Measurements from ENCODE around the gene CITED4.

Gene CITED4

DNA sequence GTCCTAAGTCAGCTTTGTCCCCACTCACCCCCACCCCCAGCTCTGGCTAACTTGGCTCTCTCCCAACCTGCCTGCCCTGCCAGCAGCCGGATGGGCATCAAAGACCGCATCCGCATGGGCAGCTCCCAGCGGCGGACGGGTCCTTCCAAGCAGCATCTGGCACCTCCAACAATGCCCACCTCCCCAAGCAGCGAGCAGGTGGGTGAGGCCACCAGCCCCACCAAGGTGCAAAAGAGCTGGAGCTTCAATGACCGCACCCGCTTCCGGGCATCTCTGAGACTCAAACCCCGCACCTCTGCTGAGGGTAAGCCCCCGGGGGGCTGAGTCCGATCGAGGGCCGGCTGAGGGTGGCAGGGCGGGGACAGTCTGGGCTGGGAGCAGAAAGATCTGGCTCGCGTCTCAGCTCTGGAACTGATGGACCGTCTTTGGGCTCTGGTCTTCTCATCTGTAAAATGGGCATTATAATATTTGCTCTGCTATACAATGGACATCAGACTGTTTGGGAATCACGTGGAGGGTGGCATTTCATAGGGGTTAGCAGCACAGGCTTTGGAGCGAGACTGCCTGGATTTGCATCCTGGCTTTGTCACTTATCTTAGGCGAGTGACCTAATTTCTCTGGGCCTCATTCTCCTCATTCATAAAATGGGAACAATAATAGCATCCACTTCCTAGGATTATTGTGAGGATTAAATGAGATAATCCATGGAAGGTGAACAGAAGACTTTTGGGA lies 31.0 kb downstream of the CITED4 start:
- DNase-seq = no peak

DNA sequence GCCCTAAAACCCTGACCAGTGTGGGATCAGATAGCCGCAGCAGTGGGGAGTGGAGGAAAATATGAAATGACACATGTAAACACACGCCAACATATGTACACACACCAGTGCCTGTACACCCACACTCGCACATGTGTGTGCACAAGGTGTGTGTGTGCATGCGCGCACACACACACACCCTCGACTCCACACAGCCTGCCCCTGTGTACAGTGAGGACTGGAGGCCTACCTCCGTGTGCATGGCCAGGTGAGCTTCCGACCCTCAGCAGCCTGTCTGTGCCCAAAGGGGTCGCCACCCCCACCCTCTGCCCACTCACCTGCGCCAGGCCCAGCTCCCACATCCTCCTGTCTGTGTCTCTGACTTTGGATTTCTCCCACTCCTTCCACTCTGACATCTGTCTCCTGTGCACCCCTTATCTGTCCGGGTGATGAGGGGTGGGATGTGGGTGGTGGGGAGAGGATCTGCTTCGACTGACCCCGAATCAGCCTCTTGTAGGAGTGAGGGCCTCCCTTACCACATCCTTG lies 31.7 kb downstream of the CITED4 start:
- no peak for DNase-seq

GRCh38 chr1:40829631-40830245 lies 32.4 kb downstream of the CITED4 start:
- DNase-seq = no peak

DNA sequence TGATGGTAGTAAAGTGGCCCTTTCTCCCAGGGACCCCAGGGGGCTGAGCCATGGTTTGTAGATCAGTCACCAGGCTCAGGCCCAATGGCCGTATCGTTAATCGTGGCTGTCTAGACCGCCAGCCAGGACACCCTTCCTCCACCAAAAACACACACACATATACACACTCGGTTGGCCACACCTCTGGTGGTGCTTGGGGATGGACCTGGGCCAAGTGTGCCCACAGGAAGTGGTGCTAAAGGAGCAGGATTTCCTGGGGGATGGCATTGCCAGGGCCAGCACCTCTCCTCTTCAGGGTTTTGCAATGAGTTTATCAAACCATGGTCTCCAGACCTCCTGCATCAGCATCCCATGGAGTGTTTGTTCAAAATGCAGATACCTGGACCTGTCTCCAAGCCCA lies 36.2 kb downstream of the CITED4 start:
- no peak for DNase-seq

- no peak for DNase-seq
These were observed 36.8 kb downstream of the CITED4 start for GRCh38 chr1:40825435-40825788.

DNA sequence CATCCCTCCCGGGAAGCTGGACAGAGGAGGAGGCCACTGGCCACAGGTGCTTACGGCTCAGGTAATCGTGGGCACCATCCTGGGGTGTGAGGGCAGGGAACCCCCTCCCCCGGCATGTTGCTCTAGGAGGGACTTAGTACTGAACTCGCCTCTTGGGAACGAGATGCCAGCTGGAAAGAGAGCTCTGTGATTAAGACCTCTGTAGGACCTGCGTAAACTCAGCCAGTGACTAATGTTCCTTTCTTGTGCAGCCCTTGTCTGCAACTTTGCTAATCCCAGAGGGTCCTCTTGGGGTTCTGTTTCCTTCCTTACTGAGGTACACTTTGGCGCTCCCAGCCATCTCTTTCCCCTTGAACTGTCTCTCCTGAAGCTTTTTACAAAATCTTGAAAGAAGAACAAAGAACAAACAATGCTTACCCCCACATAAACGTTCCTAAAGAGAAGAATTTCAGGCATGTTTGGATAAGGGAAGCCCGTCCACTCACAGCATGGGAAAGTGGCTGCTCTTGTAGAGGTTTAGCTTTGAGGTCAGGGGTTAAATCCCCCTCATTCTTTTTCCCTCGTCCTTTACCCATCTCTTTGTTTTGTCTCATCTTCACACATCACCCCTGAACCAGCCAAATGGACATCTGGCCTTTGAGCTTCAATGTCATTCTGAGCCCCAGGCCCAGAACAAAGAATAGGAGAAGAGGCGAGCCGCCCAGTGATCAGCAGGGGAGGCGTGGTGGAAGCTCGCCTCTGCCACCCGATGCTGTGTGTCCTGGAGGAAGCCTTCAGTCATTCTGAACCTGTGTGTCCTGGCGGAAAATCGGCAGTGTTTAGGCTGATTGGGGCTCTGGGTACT lies 37.4 kb downstream of the CITED4 start:
- no peak for DNase-seq

DNA sequence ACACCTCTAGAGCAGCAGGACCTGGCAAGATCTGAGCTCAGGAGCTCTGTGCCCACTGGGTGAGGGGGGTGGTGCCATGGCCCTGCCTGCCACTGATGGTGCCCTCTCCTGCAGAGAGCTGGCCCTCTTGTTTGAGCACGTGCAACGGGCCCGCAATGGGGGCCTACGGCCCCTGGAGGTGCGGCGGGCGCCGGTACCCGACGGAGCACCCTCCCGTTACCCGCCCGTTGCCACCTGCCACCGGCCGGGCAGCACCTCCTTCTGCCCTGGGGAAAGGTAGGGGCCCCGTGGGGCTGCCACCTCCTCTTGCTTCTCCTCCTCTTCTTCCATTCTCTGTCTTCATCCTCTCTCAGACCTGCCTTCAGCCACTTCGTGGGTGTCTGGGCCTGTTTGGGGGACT lies 38.2 kb downstream of the CITED4 start:
- no peak for DNase-seq

GRCh38 chr1:40823345-40823744 lies 38.8 kb downstream of the CITED4 start:
- no peak for DNase-seq

GRCh38 chr1:40822890-40823289 lies 39.3 kb downstream of the CITED4 start:
- no peak for DNase-seq

GRCh38 chr1:40820911-40821693 lies 41.1 kb downstream of the CITED4 start:
- no peak for DNase-seq

- DNase-seq = no peak
These were observed 41.8 kb downstream of the CITED4 start for GRCh38 chr1:40820251-40820797.

DNA sequence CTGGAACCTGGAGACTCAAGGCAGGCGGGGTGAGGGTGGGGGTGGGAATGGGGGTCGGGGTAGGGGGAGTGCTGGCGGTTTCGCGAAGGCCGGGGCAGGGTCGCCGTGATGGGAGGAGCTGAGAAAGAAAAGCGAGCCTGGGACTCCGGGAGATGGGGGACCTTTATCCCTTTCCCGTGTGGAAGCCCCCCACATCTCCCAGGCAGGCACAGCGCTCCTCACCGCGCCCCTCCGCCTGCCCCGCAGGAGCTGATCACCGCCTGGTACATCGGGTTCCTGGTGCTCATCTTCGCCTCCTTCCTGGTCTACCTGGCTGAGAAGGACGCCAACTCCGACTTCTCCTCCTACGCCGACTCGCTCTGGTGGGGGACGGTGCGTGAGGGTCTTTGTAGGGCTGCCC lies 43.1 kb downstream of the CITED4 start:
- no peak for DNase-seq

- no peak for DNase-seq
These were observed 43.8 kb downstream of the CITED4 start for GRCh38 chr1:40818264-40818961.

DNA sequence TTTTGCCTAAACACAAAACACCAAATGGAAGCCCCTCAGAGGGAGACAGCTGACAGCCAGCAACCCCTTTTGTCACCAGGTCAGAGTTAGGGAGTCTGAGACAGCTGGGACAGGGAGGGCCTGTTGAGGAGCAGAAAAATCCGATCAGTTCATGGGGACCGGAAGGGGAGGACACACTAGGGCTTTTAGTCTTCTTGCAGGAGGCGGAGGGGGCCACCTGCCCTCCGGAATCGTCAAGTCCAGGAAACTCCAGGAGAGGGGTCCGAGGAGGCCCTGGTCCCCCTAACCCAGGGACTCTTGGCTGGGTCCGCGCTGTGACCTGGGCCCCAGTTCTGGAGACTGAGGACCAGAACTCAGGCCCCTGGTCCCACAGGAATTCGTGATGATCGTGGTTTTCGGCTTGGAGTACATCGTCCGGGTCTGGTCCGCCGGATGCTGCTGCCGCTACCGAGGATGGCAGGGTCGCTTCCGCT lies 44.3 kb downstream of the CITED4 start:
- no peak for DNase-seq

DNA sequence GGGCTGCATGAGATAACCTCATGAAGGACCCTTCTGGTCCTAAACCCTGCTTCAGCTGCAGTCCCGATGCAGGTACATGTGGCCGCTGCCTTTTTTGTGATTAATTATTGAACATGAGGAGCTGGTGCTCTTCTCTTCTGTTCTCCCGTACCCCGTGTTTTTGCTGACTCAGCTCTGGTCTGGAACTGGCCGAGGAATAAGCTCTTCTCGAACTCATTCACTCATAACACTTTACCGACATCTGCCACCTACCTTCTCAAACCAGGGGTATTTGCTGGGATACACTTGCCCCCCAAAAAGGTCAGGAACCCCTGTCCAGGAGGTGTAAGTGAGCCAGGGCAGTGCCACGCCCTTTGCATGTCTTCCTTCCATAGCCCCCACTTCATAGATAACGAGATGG lies 46.7 kb downstream of the CITED4 start:
- no peak for DNase-seq
